Parathyroid adenoma (tissue), 2 donors: ENCODE results near the gene MED10.
"Not testable (repeated sequence)": the region's sequence is repeated elsewhere in the genome, so short reads cannot be mapped to it uniquely, and the experiment has no call there.

Experiments used
- H2AFZ ChIP-seq: fragments of 300-600 bp; sonication (generic); one replicate; pipeline ENCODE4 v1.7.0; 2017; ENCODE audit warnings: antibody characterized with exemption, mild to moderate bottlenecking
- H3K27ac ChIP-seq: fragments of 300-600 bp; sonication (generic); one replicate; pipeline ENCODE4 v1.7.0; 2017
- H3K27me3 ChIP-seq: fragments of 300-600 bp; sonication (generic); one replicate; pipeline ENCODE4 v1.7.0; 2017; ENCODE audit warnings: low read length; ENCODE audit not compliant: control insufficient read depth, insufficient read depth
- H3K36me3 ChIP-seq: fragments of 300-600 bp; sonication (generic); one replicate; pipeline ENCODE4 v1.7.0; 2017; ENCODE audit warnings: low read length; ENCODE audit not compliant: control insufficient read depth, insufficient read depth
- H3K4me1 ChIP-seq: fragments of 300-600 bp; sonication (generic); one replicate; pipeline ENCODE4 v1.7.0; 2017; ENCODE audit warnings: control low read depth
- H3K4me2 ChIP-seq: fragments of 300-600 bp; sonication (generic); one replicate; pipeline ENCODE4 v1.7.0; 2017; ENCODE audit warnings: low read length
- H3K4me3 ChIP-seq: fragments of 300-600 bp; sonication (generic); one replicate; pipeline ENCODE4 v1.7.0; 2017; ENCODE audit warnings: low read depth, low read length
- H3K79me2 ChIP-seq: fragments of 300-600 bp; sonication (generic); one replicate; pipeline ENCODE4 v1.7.0; 2017; ENCODE audit warnings: control low read depth
- H3K9ac ChIP-seq: fragments of 300-600 bp; sonication (generic); one replicate; pipeline ENCODE4 v1.7.0; 2017; ENCODE audit warnings: mild to moderate bottlenecking
- H3K9me3 ChIP-seq: fragments of 300-600 bp; sonication (generic); one replicate; pipeline ENCODE4 v1.7.0; 2017; ENCODE audit warnings: low read length; ENCODE audit not compliant: control insufficient read depth
- CTCF ChIP-seq: fragments of 300-600 bp; sonication (generic); IDR thresholded peaks from one replicate; pipeline ENCODE4 v1.7.0; 2017; ENCODE audit warnings: antibody characterized with exemption, mild to moderate bottlenecking
- donor health status: primary hyperparathyroidism.

Gene MED10

GRCh38 chr5:6365977-6366590, 12.3 kb downstream of the MED10 start:
- Histone ChIP-seq H2AFZ (no peak overlapping the region), H3K4me3 (no peak overlapping the region), H3K27ac (no peak overlapping the region), H3K4me1 (no peaks in the 10 kb centered on the region), H3K9me3 (no peaks in the 10 kb centered on the region), H3K27me3 (no peaks in the 10 kb centered on the region), H3K36me3 (no peaks in the 10 kb centered on the region), H3K9ac (no peak overlapping the region), H3K79me2 (no peaks in the 10 kb centered on the region), H3K4me2 (no peak overlapping the region)
- TF ChIP-seq CTCF = no peak

DNA sequence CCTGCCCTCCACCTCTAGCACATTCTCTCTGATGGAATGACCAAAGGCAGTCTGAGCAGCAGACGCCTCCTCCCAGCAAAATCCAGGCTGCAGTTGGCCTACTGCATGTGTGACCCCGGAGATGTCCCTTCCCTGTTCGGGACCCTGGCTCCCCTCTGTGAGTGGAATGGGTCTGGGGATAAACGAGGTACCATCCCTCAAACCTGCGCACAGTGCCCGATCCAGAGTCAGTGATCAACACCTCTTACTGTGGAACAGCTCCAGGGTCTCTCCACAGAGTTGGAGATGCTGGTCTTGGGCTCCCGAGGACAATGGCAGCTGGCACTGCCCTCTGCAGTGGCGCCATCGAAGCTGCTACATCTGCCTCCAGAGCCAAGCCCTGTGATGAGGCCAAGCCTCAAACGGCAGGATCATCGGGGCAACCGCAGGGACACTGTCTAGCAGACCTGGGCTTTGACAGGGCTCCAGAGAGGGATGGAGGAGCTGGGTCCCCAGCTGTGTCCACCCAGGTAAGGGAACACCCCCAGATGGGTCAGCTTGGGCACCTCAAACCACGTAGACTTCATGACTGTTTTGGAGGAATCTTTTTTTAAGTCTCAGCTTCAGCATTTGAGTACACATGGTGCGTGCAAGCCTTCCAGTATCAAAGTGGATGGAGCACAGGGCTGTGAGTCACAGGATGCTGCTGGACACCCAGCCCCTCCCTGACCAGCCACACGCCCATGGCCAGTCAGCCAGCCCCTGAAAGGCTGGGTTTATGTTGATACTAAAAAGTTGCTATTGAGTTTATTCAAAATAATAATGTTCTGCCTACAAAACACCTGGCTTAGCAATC, 13.0 kb downstream of the MED10 start:
- no peaks in the 10 kb centered on the region for H3K36me3 ChIP-seq
- H3K4me2 ChIP-seq = no peak overlapping the region
- H3K9me3 ChIP-seq = no peaks in the 10 kb centered on the region
- H3K27ac ChIP-seq = no peak overlapping the region
- no peaks in the 10 kb centered on the region for H3K27me3 ChIP-seq
- no peak for TF ChIP-seq CTCF
- H3K4me1 ChIP-seq = no peaks in the 10 kb centered on the region
- H3K9ac ChIP-seq = no peak overlapping the region
- H2AFZ ChIP-seq = no peak overlapping the region
- no peak overlapping the region for H3K4me3 ChIP-seq
- H3K79me2 ChIP-seq = no peaks in the 10 kb centered on the region

- H3K27me3 ChIP-seq, H2AFZ ChIP-seq, H3K4me1 ChIP-seq, H3K4me3 ChIP-seq, H3K36me3 ChIP-seq, H3K9ac ChIP-seq, H3K27ac ChIP-seq, H3K4me2 ChIP-seq, H3K79me2 ChIP-seq, H3K9me3 ChIP-seq: not testable (repeated sequence)
Measured at GRCh38 chr5:6363454-6364011, 14.8 kb downstream of the MED10 start.

DNA sequence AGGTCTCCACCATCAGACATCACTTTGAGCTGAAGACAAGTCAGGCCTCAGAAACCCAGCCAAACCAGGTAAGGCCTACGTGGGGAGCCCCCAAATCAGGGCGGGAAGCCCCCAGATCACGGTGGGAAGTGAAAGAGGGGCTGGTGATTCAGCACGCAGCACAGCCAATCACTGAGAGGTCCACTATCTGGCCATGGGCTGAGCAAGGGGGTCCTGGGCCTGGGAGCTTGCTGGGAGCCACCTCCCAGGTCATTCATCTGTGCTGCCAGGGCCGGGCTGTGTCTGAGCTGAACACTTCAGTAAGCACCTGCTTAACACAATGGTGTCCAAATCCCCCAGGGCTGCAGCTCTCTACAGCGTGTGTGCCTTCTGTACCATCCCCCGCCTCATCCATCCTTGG, 15.5 kb downstream of the MED10 start:
- H3K4me2 ChIP-seq = no peak overlapping the region
- no peak overlapping the region for H3K27ac ChIP-seq
- H3K9me3 ChIP-seq = no peaks in the 10 kb centered on the region

More for the DNA sequence above, 15.5 kb downstream of the MED10 start:
- Histone ChIP-seq H3K4me1 (no peaks in the 10 kb centered on the region), H3K27me3 (no peaks in the 10 kb centered on the region), H3K4me3 (no peak overlapping the region), H2AFZ (no peak overlapping the region), H3K36me3 (no peaks in the 10 kb centered on the region), H3K79me2 (no peaks in the 10 kb centered on the region), H3K9ac (no peak overlapping the region)
- TF ChIP-seq CTCF = no peak
